Peyer's patch (tissue), 4 donors: ENCODE results near the gene CSRP1.

ENCODE experiments used
- CTCF ChIP-seq, 6 experiments: fragments of 450-650 bp in 4 of 6; fragments of 200-600 bp in 2 of 6; sonication (generic) in 1 of 6; IDR thresholded peaks; one replicate each; pipeline ENCODE4 v1.5.1; 2017 to 2019; ENCODE audit warnings: antibody characterized with exemption in 6 of 6, mild to moderate bottlenecking in 3 of 6, moderate library complexity in 1 of 6
- POLR2A ChIP-seq, 2 donors: fragments of 450-650 bp; IDR thresholded peaks; one replicate each; pipeline ENCODE4 v1.5.1; 2017; ENCODE audit warnings: antibody characterized with exemption in 2 of 2, mild to moderate bottlenecking in 2 of 2, moderate library complexity in 2 of 2

GRCh38 chr1:201525193-201525778 lies 18.4 kb upstream of the CSRP1 start:
- TF ChIP-seq CTCF (IDR thresholded peaks at IDR 0.05) (no peak), POLR2A (IDR thresholded peaks at IDR 0.05) (no peak)
